GM21515 (cell line): ENCODE results near the gene KRTAP13-3.

Experiments
- ATAC-seq: cut with Tn5 transposase; IDR thresholded peaks from one replicate; pipeline ENCODE4 v1.9.1; 2021; ENCODE audit not compliant: unreplicated experiment

The KRTAP13-3 gene

DNA sequence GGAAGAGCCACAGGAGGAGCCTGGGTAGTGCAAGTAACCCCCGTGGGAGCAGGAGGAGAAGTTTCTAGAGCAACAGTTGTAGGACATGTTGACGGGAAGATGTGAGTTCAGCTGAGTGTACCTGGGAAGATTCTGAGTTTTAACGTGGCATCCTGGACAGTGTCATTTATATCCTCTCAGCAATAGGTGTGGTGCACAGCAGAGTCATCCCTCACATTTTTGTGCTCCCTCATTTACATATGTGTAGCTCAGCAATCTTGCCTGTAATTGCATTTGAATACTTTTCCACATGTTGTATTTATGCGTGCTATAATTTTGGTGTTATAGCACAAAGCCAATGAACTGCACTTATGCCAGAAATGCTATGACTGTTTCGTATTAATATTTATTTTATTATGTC, at the start of gene KRTAP13-3:
KRTAP13-3 (minus strand) TSS at position 101 of the 400 bp plus-strand sequence; CDS start at position 87, 14 bp downstream.
- ATAC-seq, result no peak

DNA sequence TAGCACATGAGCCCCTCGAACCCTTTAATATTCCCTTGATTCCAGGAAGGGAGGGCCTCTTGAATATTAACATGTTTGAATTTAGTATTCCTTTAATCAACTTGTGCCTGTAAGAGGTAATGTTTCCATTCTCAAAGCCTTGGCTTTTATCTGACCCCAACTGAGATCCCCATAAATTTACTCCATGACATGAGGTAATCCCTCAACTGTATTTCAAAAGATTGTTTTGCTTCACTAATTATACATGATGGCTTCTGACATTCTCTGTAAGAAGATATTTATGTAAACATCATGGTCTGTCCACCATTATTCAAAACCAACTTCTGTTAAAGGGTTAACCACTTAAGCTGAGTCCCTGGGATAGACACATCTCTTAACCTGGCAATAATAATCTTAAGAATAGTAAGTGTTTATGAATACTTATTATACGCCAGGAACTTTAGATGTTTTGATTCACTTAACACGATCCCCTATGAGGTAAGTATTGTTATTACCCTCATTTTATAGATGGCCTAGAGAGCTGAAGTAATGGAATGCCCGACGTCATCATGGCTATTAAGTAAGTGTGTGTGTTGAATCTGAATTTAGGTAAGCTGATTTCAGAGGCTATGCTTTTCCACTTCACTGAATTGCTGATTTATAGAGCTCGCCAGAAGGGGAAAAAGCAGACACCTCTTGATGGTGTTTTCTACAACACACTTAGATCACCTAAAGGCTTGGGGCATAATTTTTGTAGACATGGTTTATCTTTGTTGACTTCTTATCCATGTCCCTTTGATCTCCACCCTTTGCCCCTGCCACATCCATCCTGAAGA, 43.4 kb upstream of the KRTAP13-3 start:
- ATAC-seq, result no peak

- ATAC-seq, result no peak
Observed at GRCh38 chr21:30463713-30464112, 38.0 kb upstream of the KRTAP13-3 start.

GRCh38 chr21:30448514-30448913, 22.8 kb upstream of the KRTAP13-3 start:
- ATAC-seq, result no peak

- no peak for ATAC-seq
Observed at GRCh38 chr21:30447056-30447455, 21.3 kb upstream of the KRTAP13-3 start.

DNA sequence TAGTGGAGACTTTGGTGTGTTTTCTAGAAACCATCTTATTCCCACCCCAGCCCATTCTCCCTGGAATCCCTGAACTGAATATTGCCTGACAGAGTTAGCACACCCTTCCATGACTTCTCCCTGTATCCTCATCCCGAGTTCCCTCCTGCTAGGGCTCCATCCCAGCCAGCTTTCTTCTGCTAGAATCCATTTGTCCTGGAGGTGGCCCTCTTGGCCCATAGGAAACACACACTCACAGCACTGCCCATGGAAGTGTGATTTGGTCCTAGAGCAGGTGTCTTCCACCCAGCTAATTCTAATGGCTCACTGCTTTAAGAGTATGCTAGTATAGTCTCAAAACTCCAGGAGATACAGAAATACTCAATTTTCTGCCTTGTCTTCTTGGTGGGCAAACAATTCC, 18.5 kb upstream of the KRTAP13-3 start:
- no peak for ATAC-seq

DNA sequence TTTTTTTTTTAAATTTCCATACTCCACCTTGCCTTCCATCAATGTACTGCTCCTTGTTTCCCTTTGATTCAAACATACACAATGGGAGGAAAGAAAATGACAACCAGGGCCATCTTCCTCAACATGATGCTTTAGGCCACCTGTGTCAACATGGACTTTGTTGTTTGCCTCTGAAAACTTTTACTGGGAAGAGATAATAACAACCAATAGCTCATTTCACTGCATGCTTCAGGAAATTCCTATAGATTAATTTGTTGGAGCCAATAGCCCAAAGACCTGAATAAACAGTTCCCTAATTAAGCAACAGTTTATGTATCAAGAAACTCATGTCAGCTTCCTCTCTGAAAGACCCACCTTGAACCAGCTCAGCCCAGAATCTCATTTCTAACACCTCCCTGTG, 17.5 kb upstream of the KRTAP13-3 start:
- no peak for ATAC-seq

DNA sequence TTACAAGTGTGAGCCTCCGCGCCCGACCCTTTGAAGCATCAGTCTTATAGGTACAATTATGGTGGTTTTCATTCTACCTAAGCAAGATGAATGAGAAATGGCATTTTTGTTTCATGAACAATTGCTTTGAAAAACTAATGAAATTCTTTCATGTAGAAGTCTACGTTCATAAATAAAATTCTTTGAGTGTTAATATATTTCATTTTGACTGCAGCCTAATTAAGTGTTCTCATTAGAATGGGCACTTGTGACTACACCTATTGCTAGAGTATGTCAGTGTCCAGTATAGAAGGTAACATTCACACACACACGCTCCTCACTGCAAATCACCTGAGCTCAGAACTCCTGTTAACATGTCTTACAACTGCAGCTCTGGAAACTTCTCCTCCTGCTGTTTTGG, 14.2 kb upstream of the KRTAP13-3 start, which contains the start of gene KRTAP15-1:
KRTAP15-1 (plus strand) TSS at position 301 of the 400 bp plus-strand sequence; CDS start at position 354, 53 bp downstream.
- no peak for ATAC-seq

DNA sequence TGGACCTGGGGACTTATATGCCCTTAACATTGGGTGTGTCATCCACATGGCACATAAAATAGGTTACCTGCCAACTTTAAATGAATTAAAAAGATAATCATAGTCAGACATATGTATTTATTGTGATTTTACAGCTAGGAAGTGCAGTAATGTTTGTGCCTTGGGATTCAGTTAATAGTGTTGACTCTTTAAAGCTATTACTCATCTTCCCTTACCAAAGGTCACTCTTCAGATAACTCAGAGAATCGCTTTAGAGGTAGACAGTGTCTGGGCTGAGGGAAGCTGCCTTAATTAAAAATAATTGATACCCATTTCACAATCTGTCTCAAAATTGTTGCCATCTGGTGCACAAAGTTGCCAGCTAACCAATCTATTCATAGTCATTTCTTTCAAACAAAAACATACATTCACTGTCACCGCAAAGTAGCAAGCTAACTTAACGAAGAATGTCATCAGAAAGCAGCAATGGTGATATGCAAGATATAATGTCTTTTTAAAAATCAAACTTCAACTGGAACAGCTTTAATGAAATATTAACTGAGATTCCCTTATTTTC, 11.4 kb upstream of the KRTAP13-3 start:
- ATAC-seq, result no peak

DNA sequence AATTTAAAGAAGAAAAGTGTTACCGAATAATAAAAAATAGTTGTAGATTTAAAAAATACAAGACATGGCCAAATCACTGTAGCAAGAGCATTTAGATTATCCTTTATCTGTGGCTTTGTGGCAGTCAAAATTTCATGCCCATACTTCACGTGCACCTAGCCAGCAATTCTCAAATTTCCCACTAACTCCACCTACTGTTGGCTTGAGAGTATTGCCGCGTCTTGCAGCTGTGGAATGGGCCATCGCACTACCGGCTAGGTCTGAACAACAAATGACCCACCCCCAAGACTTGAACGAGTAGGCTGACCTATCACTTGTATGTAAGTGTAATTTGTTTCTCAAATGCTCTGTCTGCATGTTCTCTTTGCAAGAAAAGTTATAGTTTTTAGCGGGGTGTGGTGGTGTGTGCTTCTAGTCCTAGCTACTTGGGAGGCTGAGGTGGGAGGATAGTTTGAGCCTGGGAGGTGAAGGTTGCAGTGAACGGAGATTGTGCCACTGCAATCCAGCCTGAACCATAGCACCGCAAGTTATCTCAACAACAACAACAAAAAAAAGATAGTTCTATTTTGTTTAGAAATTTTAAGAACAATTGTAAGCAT, 8.4 kb upstream of the KRTAP13-3 start:
- ATAC-seq, result no peak

DNA sequence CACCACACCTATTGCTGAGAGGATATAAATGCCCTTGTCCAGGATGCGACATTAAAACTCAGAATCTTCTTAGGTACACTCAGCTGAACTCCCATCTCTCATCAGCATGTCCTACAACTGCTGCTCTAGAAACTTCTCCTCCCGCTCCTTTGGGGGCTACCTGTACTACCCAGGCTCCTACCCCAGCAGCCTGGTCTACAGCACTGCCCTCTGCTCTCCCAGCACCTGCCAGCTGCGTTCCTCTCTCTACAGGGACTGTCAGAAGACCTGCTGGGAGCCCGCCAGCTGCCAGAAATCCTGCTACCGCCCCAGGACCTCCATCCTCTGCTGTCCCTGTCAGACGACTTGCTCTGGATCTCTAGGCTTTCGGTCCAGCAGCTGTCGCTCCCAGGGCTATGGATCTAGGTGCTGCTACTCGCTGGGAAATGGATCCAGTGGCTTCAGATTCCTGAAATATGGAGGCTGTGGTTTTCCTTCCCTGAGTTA, 4.5 kb upstream of the KRTAP13-3 start, which contains the start of gene KRTAP13-4:
KRTAP13-4 (plus strand) TSS at position 51 of the 486 bp plus-strand sequence; CDS start at position 107, 56 bp downstream.
- no peak for ATAC-seq

GRCh38 chr21:30426731-30427130, 1.0 kb upstream of the KRTAP13-3 start:
- ATAC-seq, result no peak

- ATAC-seq, result no peak
Observed at GRCh38 chr21:30415993-30416392, 9.7 kb downstream of the KRTAP13-3 start.

- no peak for ATAC-seq
Observed at GRCh38 chr21:30408782-30409494, 16.8 kb downstream of the KRTAP13-3 start.

- no peak for ATAC-seq
Observed at GRCh38 chr21:30395731-30396130, 30.0 kb downstream of the KRTAP13-3 start, which contains the start of gene KRTAP13-1. KRTAP13-1 (plus strand) TSS chr21:30396031; CDS start chr21:30396087, 56 bp downstream.

- ATAC-seq, result no peak
Observed at GRCh38 chr21:30391492-30392025, 34.2 kb downstream of the KRTAP13-3 start.

GRCh38 chr21:30382201-30382600, 43.5 kb downstream of the KRTAP13-3 start:
- no peak for ATAC-seq
